Measurements from ENCODE around the gene PRICKLE1. TPM values are rescaled to one million over a fixed set of nuclear protein-coding genes. Genes with fewer than 3 reads are reported as not detected.

PRICKLE1 gene
- polyA plus RNA-seq, 1 donor (not counting 4 experiments of a cell fraction or from before 2014, with no cell fraction given), result 3.5 TPM

GRCh38 chr12:42552822-42553221, 36.7 kb downstream of the PRICKLE1 start:
- H4K20me1 ChIP-seq (ENCODE audit: control insufficient read depth, extremely low read depth, insufficient read depth, low read length), result no peaks in the 10 kb centered on the region
- no peaks in the 10 kb centered on the region for H3K9me1 ChIP-seq (ENCODE audit: control insufficient read depth, extremely low read depth, insufficient read depth, low read length)
- H3K4me2 ChIP-seq (ENCODE audit: control insufficient read depth, extremely low read depth, insufficient read depth, low read depth, low read length), result no peak overlapping the region
- TF ChIP-seq EZH2 (IDR thresholded peaks at IDR 0.05; ENCODE audit: low read length) (no peak), CTCF (optimal IDR thresholded peaks at IDR 0.05 in 1 of 3, IDR thresholded peaks at IDR 0.05 in 1 of 3, conservative IDR thresholded peaks at IDR 0.05 in 1 of 3; ENCODE audit: extremely low read depth in 1 of 3, insufficient read depth in 2 of 3, low read length in 3 of 3) (no peak)
- no peaks in the 10 kb centered on the region for H3K79me2 ChIP-seq (ENCODE audit: control insufficient read depth, insufficient read depth, low read length)
- no peak overlapping the region for H3K27ac ChIP-seq (ENCODE audit: control insufficient read depth, insufficient read depth, low read length)
- H3K9me3 ChIP-seq (ENCODE audit: control insufficient read depth, low read depth, low read length), result no peaks in the 10 kb centered on the region
- H3K4me3 ChIP-seq (ENCODE audit: control insufficient read depth in 2 of 3, extremely low read depth in 1 of 3, insufficient read depth in 2 of 3, low read depth in 1 of 3, low read length in 3 of 3), result no peak overlapping the region
- no peaks in the 10 kb centered on the region for H3K27me3 ChIP-seq (ENCODE audit: control insufficient read depth, extremely low read depth, insufficient read depth, low read length)
- H2AFZ ChIP-seq (ENCODE audit: control insufficient read depth, low read length), result no peak overlapping the region
- FAIRE-seq, result no peak
- no peaks in the 10 kb centered on the region for H3K4me1 ChIP-seq (ENCODE audit: control insufficient read depth, extremely low read depth, insufficient read depth, low read length)
- dilution Hi-C loops (cut with MboI; ENCODE audit: extremely low pct_ligation_motif_present, low sequenced_read_pairs), result no loop called here
- DNase-seq (ENCODE audit: low read depth, low spot score), result no peak
- H3K9ac ChIP-seq (ENCODE audit: control insufficient read depth, extremely low read depth, insufficient read depth, low read length), result no peak overlapping the region
- peaks cover 0 to 3% of the 10 kb centered on the region in 2 experiments for H3K36me3 ChIP-seq (ENCODE audit: control insufficient read depth in 2 of 2, extremely low read depth in 1 of 2, insufficient read depth in 2 of 2, low read length in 2 of 2)

GRCh38 chr12:42550800-42551199, 38.7 kb downstream of the PRICKLE1 start:
- no peak overlapping the region for H3K4me2 ChIP-seq (ENCODE audit: control insufficient read depth, extremely low read depth, insufficient read depth, low read depth, low read length)
- no peak overlapping the region for H2AFZ ChIP-seq (ENCODE audit: control insufficient read depth, low read length)
- DNase-seq (ENCODE audit: low read depth, low spot score) (no peak), FAIRE-seq (no peak)
- no peaks in the 10 kb centered on the region for H3K79me2 ChIP-seq (ENCODE audit: control insufficient read depth, insufficient read depth, low read length)
- no peak for TF ChIP-seq CTCF (optimal IDR thresholded peaks at IDR 0.05 in 1 of 3, IDR thresholded peaks at IDR 0.05 in 1 of 3, conservative IDR thresholded peaks at IDR 0.05 in 1 of 3; ENCODE audit: extremely low read depth in 1 of 3, insufficient read depth in 2 of 3, low read length in 3 of 3)
- TF ChIP-seq EZH2 (IDR thresholded peaks at IDR 0.05; ENCODE audit: low read length), result no peak
- H3K9me3 ChIP-seq (ENCODE audit: control insufficient read depth, low read depth, low read length), result no peaks in the 10 kb centered on the region
- H3K4me1 ChIP-seq (ENCODE audit: control insufficient read depth, extremely low read depth, insufficient read depth, low read length), result no peaks in the 10 kb centered on the region
- dilution Hi-C loops (cut with MboI; ENCODE audit: extremely low pct_ligation_motif_present, low sequenced_read_pairs), result no loop called here
- no peaks in the 10 kb centered on the region for H3K9me1 ChIP-seq (ENCODE audit: control insufficient read depth, extremely low read depth, insufficient read depth, low read length)
- no peaks in the 10 kb centered on the region for H4K20me1 ChIP-seq (ENCODE audit: control insufficient read depth, extremely low read depth, insufficient read depth, low read length)
- no peak overlapping the region for H3K9ac ChIP-seq (ENCODE audit: control insufficient read depth, extremely low read depth, insufficient read depth, low read length)
- H3K4me3 ChIP-seq (ENCODE audit: control insufficient read depth in 2 of 3, extremely low read depth in 1 of 3, insufficient read depth in 2 of 3, low read depth in 1 of 3, low read length in 3 of 3), result no peak overlapping the region
- H3K27me3 ChIP-seq (ENCODE audit: control insufficient read depth, extremely low read depth, insufficient read depth, low read length), result no peaks in the 10 kb centered on the region
- H3K36me3 ChIP-seq (ENCODE audit: control insufficient read depth in 2 of 2, extremely low read depth in 1 of 2, insufficient read depth in 2 of 2, low read length in 2 of 2), result peaks cover 0 to 3% of the 10 kb centered on the region in 2 experiments
- no peak overlapping the region for H3K27ac ChIP-seq (ENCODE audit: control insufficient read depth, insufficient read depth, low read length)
